D721Med (cell line): ENCODE results near the gene PLOD3.

Source experiments
- DNase-seq: peaks from one replicate; pipeline ENCODE4 v3.0.0; 2011; ENCODE audit warnings: low spot score; ENCODE audit not compliant: insufficient read length
- FAIRE-seq: peaks from 2 replicates; lab custom pipeline; 2011; peaks lifted over from hg19 to GRCh38; lab: Jason Lieb, UNC
- CTCF ChIP-seq: IDR thresholded peaks from 2 replicates; pipeline ENCODE4 v1.5.1; 2012; ENCODE audit warnings: mild to moderate bottlenecking, control low read depth; ENCODE audit not compliant: insufficient read depth; ENCODE audit errors: missing control alignments

PLOD3 gene

GRCh38 chr7:101241015-101241363 is 23.6 kb upstream of the PLOD3 start:
- no peak for TF ChIP-seq CTCF
- no peak for FAIRE-seq
- no peak for DNase-seq

- FAIRE-seq = no peak
- DNase-seq = peak; percentile 0
These were observed 23.0 kb upstream of the PLOD3 start for GRCh38 chr7:101240226-101241014.

GRCh38 chr7:101239951-101240220 is 22.5 kb upstream of the PLOD3 start:
- FAIRE-seq (no peak), DNase-seq (peak; percentile 3)
- no peak for TF ChIP-seq CTCF

More at GRCh38 chr7:101240226-101241014, 23.0 kb upstream of the PLOD3 start:
- TF ChIP-seq CTCF = no peak

- FAIRE-seq = no peak
- peak; percentile 2 for DNase-seq
- no peak for TF ChIP-seq CTCF
These were observed 22.0 kb upstream of the PLOD3 start for GRCh38 chr7:101239191-101239950.

- no peak for FAIRE-seq
- TF ChIP-seq CTCF = no peak
These were observed 21.1 kb upstream of the PLOD3 start for GRCh38 chr7:101238226-101239182.

GRCh38 chr7:101237206-101238067 is 20.1 kb upstream of the PLOD3 start, which contains the start of gene CLDN15:
Gene CLDN15 (minus strand): TSS chr7:101237802. CDS start chr7:101237581, 221 bp downstream.
- FAIRE-seq = no peak
- no peak for TF ChIP-seq CTCF
- peak; percentile 2 for DNase-seq

More at GRCh38 chr7:101238226-101239182, 21.1 kb upstream of the PLOD3 start:
- peak; percentile 13 for DNase-seq
